HG03095 (cell line): ENCODE data around the gene OR2L5.

Experiments
- ATAC-seq: cut with Tn5 transposase; IDR thresholded peaks from one replicate; pipeline ENCODE4 v1.9.1; 2021; ENCODE audit warnings: moderate library complexity; ENCODE audit not compliant: unreplicated experiment

Gene OR2L5

GRCh38 chr1:248013229-248013710, at the start of gene OR2L5:
Gene OR2L5 (plus strand): TSS chr1:248013660. CDS start chr1:248021948, 8,288 bp downstream.
- no peak for ATAC-seq

GRCh38 chr1:247964933-247965332, 48.5 kb upstream of the OR2L5 start, which contains the start of gene OR2AK2:
Gene OR2AK2 (plus strand): TSS chr1:247965233. CDS start chr1:247965377, 144 bp downstream.
- no peak for ATAC-seq

GRCh38 chr1:247966532-247967204, 46.8 kb upstream of the OR2L5 start:
- ATAC-seq = peak; percentile 78

GRCh38 chr1:247992986-247993385, 20.5 kb upstream of the OR2L5 start:
- ATAC-seq = no peak

- ATAC-seq = no peak
These were observed 14.6 kb upstream of the OR2L5 start for GRCh38 chr1:247998811-247999210.

- no peak for ATAC-seq
These were observed 13.3 kb upstream of the OR2L5 start for GRCh38 chr1:248000169-248000568.

GRCh38 chr1:248007778-248008177, 5.7 kb upstream of the OR2L5 start:
- ATAC-seq = no peak

GRCh38 chr1:248009681-248010080, 3.8 kb upstream of the OR2L5 start:
- no peak for ATAC-seq

GRCh38 chr1:248015803-248016202, 2.3 kb downstream of the OR2L5 start:
- no peak for ATAC-seq

- no peak for ATAC-seq
These were observed 16.3 kb downstream of the OR2L5 start, which contains the start of gene OR2L2 for GRCh38 chr1:248029770-248030169. Gene OR2L2 (plus strand): TSS chr1:248030070. CDS start chr1:248038268, 8,198 bp downstream.

GRCh38 chr1:248045209-248045608, 31.7 kb downstream of the OR2L5 start:
- ATAC-seq = no peak

- ATAC-seq = no peak
These were observed 33.1 kb downstream of the OR2L5 start, which contains the start of gene OR2L3 for GRCh38 chr1:248046536-248046935. Gene OR2L3 (plus strand): TSS chr1:248046836. CDS start chr1:248060682, 13,846 bp downstream.

GRCh38 chr1:248047008-248047407, 33.5 kb downstream of the OR2L5 start:
- no peak for ATAC-seq

GRCh38 chr1:248054671-248055070, 41.2 kb downstream of the OR2L5 start:
- ATAC-seq = no peak

- no peak for ATAC-seq
These were observed 41.8 kb downstream of the OR2L5 start for GRCh38 chr1:248055261-248055660.

GRCh38 chr1:248065071-248065470, 51.6 kb downstream of the OR2L5 start:
- ATAC-seq = no peak

GRCh38 chr1:248065604-248066003, 52.1 kb downstream of the OR2L5 start:
- no peak for ATAC-seq
